HepG2 (cell line): ENCODE measurements around the gene RFX2. TPM values are rescaled to one million over a fixed set of nuclear protein-coding genes. Genes with fewer than 3 reads are reported as not detected.

ENCODE experiments used
- DNMT3B ChIP-seq: conservative IDR thresholded peaks from 2 replicates; pipeline ENCODE4 v1.6.1; 2016; ENCODE audit warnings: missing biosample characterization, control low read depth
- FOXC1 ChIP-seq: sonication (generic); formaldehyde crosslinking; IDR thresholded peaks from 2 replicates; pipeline ENCODE4 v1.8.0; 2022; ENCODE audit warnings: mild to moderate bottlenecking, missing genetic modification reagents, borderline replicate concordance
- MED1 ChIP-seq: sonication (generic); formaldehyde crosslinking; IDR thresholded peaks from 2 replicates; pipeline ENCODE4 v1.4.0; 2020; ENCODE audit warnings: missing genetic modification reagents
- RXRA ChIP-seq: sonication (generic); formaldehyde crosslinking; IDR thresholded peaks from 2 replicates; pipeline ENCODE4 v1.5.1; 2020; ENCODE audit warnings: missing genetic modification reagents
- SOX6 ChIP-seq, 2 experiments: fragments of 450-650 bp in 1 of 2; sonication (generic) in 1 of 2; formaldehyde crosslinking in 1 of 2; IDR thresholded peaks; 2 replicates each; pipeline versions ENCODE4 v1.4.0 to v1.6.1; 2017 to 2020; ENCODE audit warnings: antibody characterized with exemption in 1 of 2, mild to moderate bottlenecking in 1 of 2, missing genetic modification reagents in 1 of 2
- ZFP1 ChIP-seq: IDR thresholded peaks from 2 replicates; pipeline ENCODE4 v1.6.1; 2016
- ZFX ChIP-seq: sonication (generic); formaldehyde crosslinking; IDR thresholded peaks from 2 replicates; pipeline ENCODE4 v1.4.0; 2020; ENCODE audit warnings: mild to moderate bottlenecking, low read depth, missing genetic modification reagents, moderate library complexity
- ZMAT3 ChIP-seq: sonication (generic); formaldehyde crosslinking; conservative IDR thresholded peaks from 2 replicates; pipeline ENCODE4 v1.7.0; 2021; ENCODE audit warnings: missing genetic modification reagents
- ZNF331 ChIP-seq: sonication (generic); formaldehyde crosslinking; IDR thresholded peaks from 2 replicates; pipeline ENCODE4 v1.4.0; 2020; ENCODE audit warnings: missing genetic modification reagents
- ZNF446 ChIP-seq: sonication (generic); formaldehyde crosslinking; IDR thresholded peaks from 2 replicates; pipeline ENCODE4 v1.5.0; 2020; ENCODE audit warnings: mild to moderate bottlenecking, missing genetic modification reagents
- ZSCAN25 ChIP-seq: sonication (generic); formaldehyde crosslinking; IDR thresholded peaks from 2 replicates; pipeline ENCODE4 v1.8.0; 2022; ENCODE audit warnings: mild to moderate bottlenecking, missing genetic modification reagents
- polyA plus RNA-seq, 8 experiments: library from polyadenylated mRNA; depleted of rRNA in 3 of 8; stranded (reverse) in 7 of 8; unstranded in 1 of 8; fragments of >200 nt; fragmentation: Illumina TruSeq in 4 of 8; extraction: Trizol in 4 of 8; gene quantifications; 2 replicates each; pipeline versions ENCODE4 v1.2.1 to v1.2.3, GENCODE V29; 2011 to 2016; ENCODE audit warnings: low read depth in 4 of 8, missing spikeins in 1 of 8, mixed read lengths in 1 of 8; ENCODE audit not compliant: insufficient read depth in 1 of 8
- total RNA-seq, 5 experiments: library from RNA; depleted of rRNA; stranded (reverse); fragments of >200 nt; fragmentation: Illumina TruSeq; extraction: Trizol; gene quantifications; 2 replicates each; pipeline ENCODE4 v1.2.3, GENCODE V29; 2016; ENCODE audit warnings: low read depth in 1 of 5
- TF ChIP-seq, protein P1 (sequence below), 2 experiments: sonication (generic) in 1 of 2; formaldehyde crosslinking in 1 of 2; IDR thresholded peaks; 2 replicates each; pipeline versions ENCODE4 v1.4.0 to v1.6.1; 2016 to 2020; ENCODE audit warnings: borderline replicate concordance in 1 of 2, low read depth in 1 of 2, mild to moderate bottlenecking in 1 of 2, missing genetic modification reagents in 1 of 2
- TF ChIP-seq, protein P2 (sequence below): sonication (generic); formaldehyde crosslinking; IDR thresholded peaks from 2 replicates; pipeline ENCODE4 v1.8.1; 2023; ENCODE audit warnings: mild to moderate bottlenecking, missing genetic modification reagents
- TF ChIP-seq, protein P3 (sequence below): sonication (generic); formaldehyde crosslinking; IDR thresholded peaks from 2 replicates; pipeline ENCODE4 v1.8.1; 2023; ENCODE audit warnings: mild to moderate bottlenecking, moderate library complexity, missing genetic modification reagents
- TF ChIP-seq, protein P4 (sequence below): sonication (generic); formaldehyde crosslinking; IDR thresholded peaks from 2 replicates; pipeline ENCODE4 v1.5.1; 2020; ENCODE audit warnings: mild to moderate bottlenecking, missing genetic modification reagents, moderate library complexity
- TF ChIP-seq, protein P5 (sequence below): IDR thresholded peaks from 2 replicates; pipeline ENCODE4 v1.6.1; 2012; ENCODE audit warnings: inconsistent platforms

The RFX2 gene
- total and polyA plus RNA-seq, 2 of the 13 experiments (the other 11 are each of a cell fraction or from before 2014, with no cell fraction given), result 2.8 to 3.3 TPM

DNA sequence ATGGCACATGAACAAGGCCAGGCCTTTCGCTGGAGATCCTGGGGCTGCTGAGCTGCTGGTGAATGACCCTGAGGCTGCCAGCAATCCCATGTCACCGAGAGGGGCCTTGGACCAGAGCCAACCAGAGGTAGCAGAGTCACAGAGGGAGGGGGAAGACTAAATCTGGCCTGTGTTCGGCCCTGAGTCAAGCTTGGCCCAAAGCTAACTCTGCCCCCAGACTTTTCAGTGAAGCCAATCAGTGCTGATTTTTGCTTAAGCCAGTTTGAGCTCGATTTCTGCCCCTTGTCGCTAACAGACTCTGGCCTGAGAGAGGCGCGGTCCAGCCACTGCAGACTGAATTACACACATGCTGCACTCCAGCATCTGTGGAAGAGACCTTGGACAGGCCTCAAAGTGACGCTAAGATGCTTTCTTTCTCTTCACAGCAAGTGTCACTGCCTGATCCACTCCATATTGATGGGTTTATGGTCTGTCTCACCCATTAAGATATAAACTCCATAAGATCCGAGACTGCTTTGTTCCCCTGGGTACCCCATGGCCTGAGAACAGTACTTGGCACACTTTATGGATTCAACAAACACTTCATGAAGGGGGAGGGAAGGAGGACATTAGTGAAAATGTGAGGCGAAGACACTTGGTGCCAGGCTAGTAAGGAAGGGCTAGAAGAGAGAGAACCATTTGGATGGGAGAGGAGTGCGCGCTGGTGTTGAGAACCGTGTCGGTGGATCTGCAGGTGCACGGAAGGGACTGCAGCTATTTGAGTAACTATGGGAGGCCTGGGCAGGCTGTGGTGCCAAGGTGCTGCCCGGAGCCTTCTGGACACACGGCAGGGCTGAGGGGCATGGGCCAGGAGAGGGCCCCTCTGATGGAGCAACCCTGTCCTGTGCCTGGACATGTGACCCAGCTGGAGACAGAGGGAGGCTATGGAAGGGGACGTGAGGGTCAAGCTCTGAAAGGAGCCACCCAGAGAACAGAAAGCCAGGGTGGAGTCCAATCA lies 150.0 kb downstream of the RFX2 start (continued):
- no peak for TF ChIP-seq ZNF446 (CRISPR knock-in tag)
- 0 out of 2 replicates have a peak, but pooled peaks have one; percentile 39 for TF ChIP-seq DNMT3B (CRISPR knock-in tag)
- TF ChIP-seq ZFX (CRISPR knock-in tag), result peak; percentile 72
- TF ChIP-seq MED1 (CRISPR knock-in tag), result peak; percentile 56
- no peak for TF ChIP-seq ZSCAN25 (CRISPR knock-in tag)
- TF ChIP-seq SOX6 (IDR thresholded peaks at IDR 0.05), result no peak
- TF ChIP-seq SOX6 (CRISPR knock-in tag; IDR thresholded peaks at IDR 0.05), result peak; percentile 27; the same call in 1 of the 2 replicates
- 0 out of 2 replicates have a peak, but pooled peaks have one; percentile 41 for TF ChIP-seq FOXC1 (CRISPR knock-in tag)
- TF ChIP-seq, protein P1, sequence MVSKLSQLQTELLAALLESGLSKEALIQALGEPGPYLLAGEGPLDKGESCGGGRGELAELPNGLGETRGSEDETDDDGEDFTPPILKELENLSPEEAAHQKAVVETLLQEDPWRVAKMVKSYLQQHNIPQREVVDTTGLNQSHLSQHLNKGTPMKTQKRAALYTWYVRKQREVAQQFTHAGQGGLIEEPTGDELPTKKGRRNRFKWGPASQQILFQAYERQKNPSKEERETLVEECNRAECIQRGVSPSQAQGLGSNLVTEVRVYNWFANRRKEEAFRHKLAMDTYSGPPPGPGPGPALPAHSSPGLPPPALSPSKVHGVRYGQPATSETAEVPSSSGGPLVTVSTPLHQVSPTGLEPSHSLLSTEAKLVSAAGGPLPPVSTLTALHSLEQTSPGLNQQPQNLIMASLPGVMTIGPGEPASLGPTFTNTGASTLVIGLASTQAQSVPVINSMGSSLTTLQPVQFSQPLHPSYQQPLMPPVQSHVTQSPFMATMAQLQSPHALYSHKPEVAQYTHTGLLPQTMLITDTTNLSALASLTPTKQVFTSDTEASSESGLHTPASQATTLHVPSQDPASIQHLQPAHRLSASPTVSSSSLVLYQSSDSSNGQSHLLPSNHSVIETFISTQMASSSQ (IDR thresholded peaks at IDR 0.05; ENCODE audit: low read depth), result no peak
- TF ChIP-seq, protein P1 (CRISPR knock-in tag; IDR thresholded peaks at IDR 0.05; ENCODE audit: borderline replicate concordance), result 0 out of 2 replicates have a peak, but pooled peaks have one; percentile 19
- TF ChIP-seq, protein P2, sequence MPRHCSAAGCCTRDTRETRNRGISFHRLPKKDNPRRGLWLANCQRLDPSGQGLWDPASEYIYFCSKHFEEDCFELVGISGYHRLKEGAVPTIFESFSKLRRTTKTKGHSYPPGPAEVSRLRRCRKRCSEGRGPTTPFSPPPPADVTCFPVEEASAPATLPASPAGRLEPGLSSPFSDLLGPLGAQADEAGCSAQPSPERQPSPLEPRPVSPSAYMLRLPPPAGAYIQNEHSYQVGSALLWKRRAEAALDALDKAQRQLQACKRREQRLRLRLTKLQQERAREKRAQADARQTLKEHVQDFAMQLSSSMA (CRISPR knock-in tag), result 0 out of 2 replicates have a peak, but pooled peaks have one; percentile 13
- TF ChIP-seq ZFP1 (CRISPR knock-in tag), result no peak
- TF ChIP-seq, protein P3, sequence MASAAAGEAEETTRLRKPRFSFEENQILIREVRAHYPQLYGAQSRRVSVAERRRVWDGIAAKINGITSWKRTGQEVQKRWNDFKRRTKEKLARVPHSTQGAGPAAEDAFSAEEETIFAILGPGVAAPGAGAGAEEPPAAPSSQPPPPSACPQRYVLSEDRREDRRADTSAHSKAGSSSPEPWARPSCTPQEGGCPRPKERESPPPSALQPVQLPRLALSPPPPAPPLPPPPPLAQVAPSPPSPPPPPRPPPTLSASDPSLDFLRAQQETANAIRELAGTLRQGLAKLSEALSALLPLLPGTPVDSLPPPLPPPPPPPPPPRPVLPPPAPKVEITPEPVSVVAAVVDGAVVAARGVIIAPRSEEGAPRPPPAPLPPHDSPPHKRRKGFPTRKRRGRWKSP (CRISPR knock-in tag), result no peak
- TF ChIP-seq, protein P4, sequence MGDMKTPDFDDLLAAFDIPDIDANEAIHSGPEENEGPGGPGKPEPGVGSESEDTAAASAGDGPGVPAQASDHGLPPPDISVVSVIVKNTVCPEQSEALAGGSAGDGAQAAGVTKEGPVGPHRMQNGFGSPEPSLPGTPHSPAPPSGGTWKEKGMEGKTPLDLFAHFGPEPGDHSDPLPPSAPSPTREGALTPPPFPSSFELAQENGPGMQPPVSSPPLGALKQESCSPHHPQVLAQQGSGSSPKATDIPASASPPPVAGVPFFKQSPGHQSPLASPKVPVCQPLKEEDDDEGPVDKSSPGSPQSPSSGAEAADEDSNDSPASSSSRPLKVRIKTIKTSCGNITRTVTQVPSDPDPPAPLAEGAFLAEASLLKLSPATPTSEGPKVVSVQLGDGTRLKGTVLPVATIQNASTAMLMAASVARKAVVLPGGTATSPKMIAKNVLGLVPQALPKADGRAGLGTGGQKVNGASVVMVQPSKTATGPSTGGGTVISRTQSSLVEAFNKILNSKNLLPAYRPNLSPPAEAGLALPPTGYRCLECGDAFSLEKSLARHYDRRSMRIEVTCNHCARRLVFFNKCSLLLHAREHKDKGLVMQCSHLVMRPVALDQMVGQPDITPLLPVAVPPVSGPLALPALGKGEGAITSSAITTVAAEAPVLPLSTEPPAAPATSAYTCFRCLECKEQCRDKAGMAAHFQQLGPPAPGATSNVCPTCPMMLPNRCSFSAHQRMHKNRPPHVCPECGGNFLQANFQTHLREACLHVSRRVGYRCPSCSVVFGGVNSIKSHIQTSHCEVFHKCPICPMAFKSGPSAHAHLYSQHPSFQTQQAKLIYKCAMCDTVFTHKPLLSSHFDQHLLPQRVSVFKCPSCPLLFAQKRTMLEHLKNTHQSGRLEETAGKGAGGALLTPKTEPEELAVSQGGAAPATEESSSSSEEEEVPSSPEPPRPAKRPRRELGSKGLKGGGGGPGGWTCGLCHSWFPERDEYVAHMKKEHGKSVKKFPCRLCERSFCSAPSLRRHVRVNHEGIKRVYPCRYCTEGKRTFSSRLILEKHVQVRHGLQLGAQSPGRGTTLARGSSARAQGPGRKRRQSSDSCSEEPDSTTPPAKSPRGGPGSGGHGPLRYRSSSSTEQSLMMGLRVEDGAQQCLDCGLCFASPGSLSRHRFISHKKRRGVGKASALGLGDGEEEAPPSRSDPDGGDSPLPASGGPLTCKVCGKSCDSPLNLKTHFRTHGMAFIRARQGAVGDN (CRISPR knock-in tag), result peak; percentile 92
- TF ChIP-seq, protein P5, sequence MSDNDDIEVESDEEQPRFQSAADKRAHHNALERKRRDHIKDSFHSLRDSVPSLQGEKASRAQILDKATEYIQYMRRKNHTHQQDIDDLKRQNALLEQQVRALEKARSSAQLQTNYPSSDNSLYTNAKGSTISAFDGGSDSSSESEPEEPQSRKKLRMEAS, result peak; percentile 7; the same call in 1 of the 2 replicates
- TF ChIP-seq RXRA (CRISPR knock-in tag), result 0 out of 2 replicates have a peak, but pooled peaks have one; percentile 20
- peak; percentile 17; the same call in 1 of the 2 replicates for TF ChIP-seq ZNF331 (CRISPR knock-in tag)
- TF ChIP-seq ZMAT3 (CRISPR knock-in tag), result 0 out of 2 replicates have a peak, but pooled peaks have one; percentile 47
